NOMO-1 treated with dmso at 0.1 percent for 144 hours (cell line): ENCODE measurements around the gene NRL.
"Not testable (repeated sequence)": the region's sequence is repeated elsewhere in the genome, so short reads cannot be mapped to it uniquely, and the experiment has no call there.

Source experiments
- DNase-seq: peaks from one replicate; lab custom pipeline; 2025; ENCODE audit not compliant: unreplicated experiment; lab: John Stamatoyannopoulos, UW

NRL gene

GRCh38 chr14:24127673-24128072, 12.9 kb upstream of the NRL start:
- no peak for DNase-seq

DNA sequence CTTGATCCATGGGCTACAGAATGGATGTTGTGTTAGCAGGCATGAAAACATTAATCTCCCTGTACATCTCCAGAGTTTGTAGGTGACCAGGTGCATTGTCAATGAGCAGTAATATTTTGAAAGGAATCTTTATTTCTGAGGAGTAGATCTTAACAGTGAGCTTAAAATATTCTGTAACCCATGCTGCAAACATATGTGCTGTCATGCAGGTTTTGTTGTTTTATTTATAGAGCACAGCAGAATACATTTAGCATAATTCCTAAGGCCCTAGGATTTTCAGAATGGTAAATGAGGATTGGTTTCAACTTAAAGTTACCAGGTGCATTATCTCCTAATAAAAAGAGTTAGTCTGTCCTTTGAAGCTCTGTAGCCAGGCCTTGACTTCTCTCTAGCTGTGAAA, 12.2 kb upstream of the NRL start:
- DNase-seq = no peak

- DNase-seq = no peak
Observed at GRCh38 chr14:24123424-24124417, 9.0 kb upstream of the NRL start.

GRCh38 chr14:24122898-24123297, 8.1 kb upstream of the NRL start:
- no peak for DNase-seq

GRCh38 chr14:24122416-24122815, 7.7 kb upstream of the NRL start:
- DNase-seq = no peak

- no peak for DNase-seq
Observed at GRCh38 chr14:24121210-24121609, 6.5 kb upstream of the NRL start.

DNA sequence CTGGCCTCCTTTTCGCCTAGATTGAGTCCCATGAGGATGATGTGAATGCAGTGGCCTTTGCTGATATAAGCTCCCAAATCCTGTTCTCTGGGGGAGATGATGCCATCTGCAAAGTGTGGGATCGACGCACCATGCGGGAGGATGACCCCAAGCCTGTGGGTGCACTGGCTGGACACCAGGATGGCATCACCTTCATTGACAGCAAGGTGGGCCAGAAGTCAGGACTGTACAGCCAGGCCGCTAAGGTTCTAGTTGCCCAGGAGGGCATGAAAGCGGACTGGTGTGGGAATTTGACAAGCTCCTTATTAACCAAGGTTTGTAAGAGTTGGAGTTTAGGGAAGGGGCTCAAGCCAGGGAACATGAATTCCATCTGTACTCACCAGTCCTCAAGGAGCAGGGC, 4.9 kb upstream of the NRL start:
- no peak for DNase-seq

DNA sequence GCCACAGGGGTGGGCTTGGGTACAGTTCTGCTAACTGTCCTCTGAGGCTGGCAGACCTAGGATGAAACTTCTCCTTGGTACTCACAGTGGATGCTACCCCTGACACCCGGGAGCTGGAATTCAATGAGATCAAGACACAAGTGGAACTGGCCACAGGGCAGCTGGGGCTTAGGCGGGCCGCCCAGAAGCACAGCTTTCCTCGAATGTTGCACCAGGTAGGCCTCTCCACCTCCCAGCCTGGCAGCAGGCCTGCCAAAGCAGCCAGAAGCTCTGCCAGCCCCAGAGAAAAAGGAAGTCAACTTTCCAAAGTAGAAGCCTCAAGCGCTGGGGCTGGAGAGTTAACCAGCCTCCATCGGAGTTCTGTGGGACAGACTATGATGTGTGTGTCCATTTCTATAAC, 2.4 kb upstream of the NRL start:
- DNase-seq = no peak

DNA sequence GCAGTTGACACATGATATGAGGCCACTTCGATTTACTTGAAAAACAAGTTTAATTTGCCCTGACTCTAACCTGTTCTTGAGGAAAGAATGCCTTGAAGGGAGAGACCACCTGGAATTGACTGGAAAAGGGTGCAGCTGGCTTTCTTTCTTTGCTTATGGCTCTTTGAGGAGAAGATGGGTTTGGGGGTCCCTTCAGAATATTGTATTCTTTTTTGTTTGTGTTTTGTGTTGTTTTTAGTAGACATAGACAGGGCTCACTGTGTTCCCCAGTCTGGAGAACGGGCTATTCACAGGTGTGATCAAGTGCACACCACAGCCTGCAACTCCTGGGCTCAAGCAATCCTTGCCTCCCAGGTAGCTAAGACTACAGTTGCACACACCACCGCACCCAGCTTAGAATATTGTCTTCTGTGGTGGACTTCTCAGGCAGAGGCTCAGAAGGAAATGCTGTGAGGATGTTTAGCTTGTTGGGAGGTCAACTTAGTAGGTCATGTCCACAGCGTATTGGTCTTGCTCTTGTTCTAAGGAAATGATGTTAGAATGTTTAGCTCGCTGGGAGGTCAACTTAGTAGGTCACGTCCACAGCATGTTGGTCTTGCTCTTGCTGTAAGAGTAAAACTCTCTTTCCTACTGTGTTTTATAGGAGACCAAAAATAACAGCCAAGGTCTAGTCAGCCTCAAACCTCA, 1.5 kb upstream of the NRL start:
- DNase-seq = no peak

DNA sequence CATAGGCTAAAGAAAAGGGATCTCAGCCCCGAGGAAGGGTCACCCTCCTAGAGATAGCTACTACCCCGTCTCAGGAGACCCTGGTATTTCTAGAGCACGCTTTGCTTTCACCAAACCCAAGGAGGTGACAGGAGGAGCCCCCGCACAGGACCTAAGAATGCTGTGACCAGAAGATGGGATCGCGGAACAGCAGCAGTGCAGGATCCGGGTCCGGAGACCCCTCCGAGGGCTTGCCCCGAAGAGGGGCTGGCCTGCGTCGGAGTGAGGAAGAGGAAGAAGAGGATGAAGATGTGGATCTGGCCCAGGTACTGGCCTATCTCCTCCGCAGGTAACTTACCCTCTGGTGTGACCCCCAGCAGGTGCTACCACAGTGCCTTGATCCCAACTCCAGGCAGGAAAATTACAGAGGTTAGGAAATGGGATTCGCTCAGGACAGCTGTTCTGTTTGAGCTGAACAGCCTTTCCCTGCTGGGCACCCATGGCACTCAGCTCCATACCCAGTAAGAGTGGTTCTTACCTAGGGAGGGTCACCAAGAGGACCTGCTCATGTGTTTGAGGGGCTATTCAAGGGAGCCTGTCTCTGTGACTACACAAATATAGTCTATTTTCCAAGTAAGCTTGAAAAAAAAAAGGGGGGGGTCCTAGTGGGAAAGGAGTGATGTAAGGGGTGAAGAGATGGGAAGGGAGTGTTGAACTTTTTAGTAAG, 826 bp upstream of the NRL start:
- no peak for DNase-seq

GRCh38 chr14:24113801-24114531, 783 bp downstream of the NRL start:
- DNase-seq = peak; percentile 94

GRCh38 chr14:24113379-24113800, 1.4 kb downstream of the NRL start:
- DNase-seq = no peak

DNA sequence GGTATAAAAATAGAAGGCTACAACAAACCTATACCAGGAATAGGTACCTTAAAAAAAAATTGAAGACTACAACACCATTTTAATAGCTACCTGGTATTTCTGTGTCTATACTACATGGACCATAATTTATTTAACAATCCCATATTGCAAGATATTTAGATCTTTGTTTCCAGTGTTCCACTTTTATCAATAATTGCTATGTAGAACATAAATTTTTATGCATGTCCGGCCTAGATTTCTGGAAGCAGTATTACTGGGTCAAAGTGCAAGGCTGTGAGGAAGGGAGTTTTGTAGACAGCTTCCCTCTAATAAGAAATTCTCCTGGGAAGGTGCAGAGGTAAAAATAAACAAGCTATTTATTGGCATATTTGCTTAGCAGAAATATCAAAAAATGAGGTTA, 4.2 kb downstream of the NRL start:
- no peak for DNase-seq

DNA sequence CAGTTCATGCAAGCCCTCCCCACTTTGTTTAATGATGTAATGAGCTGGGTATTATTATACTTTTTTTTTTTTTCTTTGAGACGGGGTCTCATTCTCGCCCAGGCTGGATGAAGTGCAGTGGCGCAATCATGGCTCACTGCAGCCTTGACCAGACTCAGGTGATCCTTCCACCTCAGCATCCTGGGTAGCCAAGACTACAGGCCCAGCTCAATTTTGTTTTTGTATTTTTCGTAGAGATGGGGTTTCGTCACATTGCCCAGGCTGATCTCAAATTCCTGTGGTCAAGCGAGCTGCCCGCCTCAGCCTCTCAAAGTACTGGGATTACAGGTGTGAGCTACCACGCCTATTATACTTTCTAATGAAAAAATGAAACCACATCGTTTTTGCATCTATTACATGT, 4.7 kb downstream of the NRL start:
- DNase-seq = no peak

DNA sequence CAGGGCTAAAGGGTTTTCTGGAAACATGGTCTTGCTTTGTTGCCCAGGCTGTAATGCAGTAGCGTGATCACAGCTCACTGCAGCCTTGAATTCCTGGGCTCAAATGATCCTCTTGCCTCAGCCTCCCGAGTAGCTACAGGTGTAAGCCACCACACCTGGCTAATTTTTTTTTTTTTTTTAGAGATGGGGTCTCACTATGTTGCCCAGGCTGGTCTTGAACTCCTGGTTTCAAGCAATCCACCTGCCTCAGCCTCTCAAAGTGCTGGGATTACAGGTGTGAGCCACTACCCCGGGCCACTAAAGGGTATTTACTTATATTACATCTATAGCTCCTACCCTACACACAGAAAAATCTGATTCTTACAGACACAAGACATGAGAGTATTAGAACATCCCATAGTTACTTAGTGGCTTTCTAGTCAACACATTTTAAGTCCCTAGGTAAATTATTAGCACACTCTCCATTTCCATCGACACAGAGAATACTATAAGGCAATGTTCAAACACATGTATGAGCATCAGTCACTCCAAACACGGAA, 6.3 kb downstream of the NRL start:
- DNase-seq = no peak

DNA sequence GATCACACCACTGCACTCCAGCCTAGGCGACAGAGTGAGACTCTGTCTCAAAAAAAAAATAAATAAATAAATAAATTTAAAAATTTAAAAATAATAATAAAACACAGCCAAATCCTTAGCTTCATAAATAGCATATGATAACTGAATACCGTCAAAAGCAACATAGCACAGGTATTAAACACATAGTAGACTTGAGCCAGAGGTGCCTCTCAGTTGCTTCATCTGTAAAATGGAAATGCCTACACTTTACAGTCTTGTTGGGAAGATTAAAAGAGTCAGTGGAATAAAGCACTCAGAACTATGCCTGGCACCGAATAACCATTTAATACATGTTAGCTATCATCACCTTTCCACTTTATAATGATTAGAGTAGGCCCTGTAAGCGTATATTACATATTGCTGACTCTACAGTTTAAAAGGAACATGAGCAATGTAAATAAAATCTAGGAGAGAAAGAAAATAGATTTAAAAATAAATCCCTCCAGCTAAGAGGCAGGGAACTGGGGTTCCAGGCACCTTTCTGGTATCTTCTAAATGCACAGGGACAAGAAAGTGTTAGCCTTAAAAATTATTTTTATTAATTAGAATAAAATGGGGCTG, 8.0 kb downstream of the NRL start:
- no peak for DNase-seq

GRCh38 chr14:24105609-24106239, 9.0 kb downstream of the NRL start:
- not testable (repeated sequence) for DNase-seq

DNA sequence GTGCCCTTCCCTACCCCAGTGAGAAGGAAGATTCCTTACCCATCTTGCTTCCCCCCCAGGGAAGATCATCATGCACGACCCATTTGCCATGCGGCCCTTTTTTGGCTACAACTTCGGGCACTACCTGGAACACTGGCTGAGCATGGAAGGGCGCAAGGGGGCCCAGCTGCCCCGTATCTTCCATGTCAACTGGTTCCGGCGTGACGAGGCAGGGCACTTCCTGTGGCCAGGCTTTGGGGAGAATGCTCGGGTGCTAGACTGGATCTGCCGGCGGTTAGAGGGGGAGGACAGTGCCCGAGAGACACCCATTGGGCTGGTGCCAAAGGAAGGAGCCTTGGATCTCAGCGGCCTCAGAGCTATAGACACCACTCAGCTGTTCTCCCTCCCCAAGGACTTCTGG, 11.3 kb downstream of the NRL start:
- no peak for DNase-seq

DNA sequence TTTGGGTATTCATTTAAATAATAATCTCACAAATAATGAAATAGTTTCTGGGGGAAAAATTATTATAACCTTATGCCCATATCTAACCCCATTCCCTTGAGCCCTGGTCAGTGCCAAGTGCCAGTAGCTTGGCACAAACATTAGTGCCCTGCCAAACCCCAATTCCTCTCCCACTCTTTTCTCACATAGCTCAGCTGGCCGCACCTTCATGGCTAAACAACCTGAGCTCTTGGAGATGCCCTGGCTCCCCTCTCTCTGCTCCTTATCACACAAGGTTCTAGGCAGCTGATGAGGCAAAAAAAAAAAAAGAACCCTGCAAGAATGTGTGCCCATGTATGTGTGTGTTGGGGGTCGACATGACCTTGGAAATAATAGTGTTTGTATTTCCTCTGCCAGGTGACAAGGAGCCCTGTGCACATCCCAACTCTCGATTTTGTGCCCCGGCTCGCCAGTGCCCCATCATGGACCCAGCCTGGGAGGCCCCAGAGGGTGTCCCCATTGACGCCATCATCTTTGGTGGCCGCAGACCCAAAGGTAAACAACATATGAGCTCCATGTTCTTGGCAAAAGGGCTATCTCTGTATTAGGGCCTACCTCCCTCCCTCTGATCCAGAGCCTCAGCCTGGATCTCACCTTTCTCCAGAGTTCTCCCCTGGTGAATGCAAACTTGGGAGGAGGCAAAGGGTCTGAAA, 12.2 kb downstream of the NRL start:
- DNase-seq = no peak
